ENCODE results near the gene KCNK16. TPM values are rescaled to one million over a fixed set of nuclear protein-coding genes. Genes with fewer than 3 reads are reported as not detected.

KCNK16 gene
- total and polyA plus RNA-seq, 2 of the 13 experiments (the other 11 are each of a cell fraction or from before 2014, with no cell fraction given) = not detected

DNA sequence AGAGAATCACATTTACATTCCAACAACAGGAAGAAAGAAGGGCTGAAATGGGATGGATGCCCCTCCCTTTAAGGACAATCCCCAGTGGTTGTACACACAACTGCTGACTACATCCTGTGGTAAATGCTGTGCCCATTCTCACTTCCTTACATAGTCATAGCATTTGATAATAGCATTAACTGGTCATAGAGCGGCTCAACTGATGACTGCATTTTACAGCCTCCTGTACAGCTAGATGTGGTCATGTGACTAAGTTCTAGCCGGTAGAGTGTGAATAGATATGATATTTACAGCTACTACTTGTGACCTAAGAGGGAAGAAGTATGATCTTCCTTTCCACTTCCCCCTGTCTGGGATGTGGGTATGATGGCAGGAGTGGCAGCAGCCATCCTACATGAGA lies 33.0 kb downstream of the KCNK16 start (continued):
- TF ChIP-seq, protein P1, sequence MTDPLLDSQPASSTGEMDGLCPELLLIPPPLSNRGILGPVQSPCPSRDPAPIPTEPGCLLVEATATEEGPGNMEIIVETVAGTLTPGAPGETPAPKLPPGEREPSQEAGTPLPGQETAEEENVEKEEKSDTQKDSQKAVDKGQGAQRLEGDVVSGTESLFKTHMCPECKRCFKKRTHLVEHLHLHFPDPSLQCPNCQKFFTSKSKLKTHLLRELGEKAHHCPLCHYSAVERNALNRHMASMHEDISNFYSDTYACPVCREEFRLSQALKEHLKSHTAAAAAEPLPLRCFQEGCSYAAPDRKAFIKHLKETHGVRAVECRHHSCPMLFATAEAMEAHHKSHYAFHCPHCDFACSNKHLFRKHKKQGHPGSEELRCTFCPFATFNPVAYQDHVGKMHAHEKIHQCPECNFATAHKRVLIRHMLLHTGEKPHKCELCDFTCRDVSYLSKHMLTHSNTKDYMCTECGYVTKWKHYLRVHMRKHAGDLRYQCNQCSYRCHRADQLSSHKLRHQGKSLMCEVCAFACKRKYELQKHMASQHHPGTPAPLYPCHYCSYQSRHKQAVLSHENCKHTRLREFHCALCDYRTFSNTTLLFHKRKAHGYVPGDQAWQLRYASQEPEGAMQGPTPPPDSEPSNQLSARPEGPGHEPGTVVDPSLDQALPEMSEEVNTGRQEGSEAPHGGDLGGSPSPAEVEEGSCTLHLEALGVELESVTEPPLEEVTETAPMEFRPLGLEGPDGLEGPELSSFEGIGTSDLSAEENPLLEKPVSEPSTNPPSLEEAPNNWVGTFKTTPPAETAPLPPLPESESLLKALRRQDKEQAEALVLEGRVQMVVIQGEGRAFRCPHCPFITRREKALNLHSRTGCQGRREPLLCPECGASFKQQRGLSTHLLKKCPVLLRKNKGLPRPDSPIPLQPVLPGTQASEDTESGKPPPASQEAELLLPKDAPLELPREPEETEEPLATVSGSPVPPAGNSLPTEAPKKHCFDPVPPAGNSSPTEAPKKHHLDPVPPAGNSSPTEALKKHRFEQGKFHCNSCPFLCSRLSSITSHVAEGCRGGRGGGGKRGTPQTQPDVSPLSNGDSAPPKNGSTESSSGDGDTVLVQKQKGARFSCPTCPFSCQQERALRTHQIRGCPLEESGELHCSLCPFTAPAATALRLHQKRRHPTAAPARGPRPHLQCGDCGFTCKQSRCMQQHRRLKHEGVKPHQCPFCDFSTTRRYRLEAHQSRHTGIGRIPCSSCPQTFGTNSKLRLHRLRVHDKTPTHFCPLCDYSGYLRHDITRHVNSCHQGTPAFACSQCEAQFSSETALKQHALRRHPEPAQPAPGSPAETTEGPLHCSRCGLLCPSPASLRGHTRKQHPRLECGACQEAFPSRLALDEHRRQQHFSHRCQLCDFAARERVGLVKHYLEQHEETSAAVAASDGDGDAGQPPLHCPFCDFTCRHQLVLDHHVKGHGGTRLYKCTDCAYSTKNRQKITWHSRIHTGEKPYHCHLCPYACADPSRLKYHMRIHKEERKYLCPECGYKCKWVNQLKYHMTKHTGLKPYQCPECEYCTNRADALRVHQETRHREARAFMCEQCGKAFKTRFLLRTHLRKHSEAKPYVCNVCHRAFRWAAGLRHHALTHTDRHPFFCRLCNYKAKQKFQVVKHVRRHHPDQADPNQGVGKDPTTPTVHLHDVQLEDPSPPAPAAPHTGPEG (CRISPR knock-in tag; IDR thresholded peaks at IDR 0.05) = no peak
- TF ChIP-seq ZNF780A (CRISPR knock-in tag; IDR thresholded peaks at IDR 0.05) (no peak), MNT (IDR thresholded peaks at IDR 0.05) (no peak), PHF8 (CRISPR knock-in tag; IDR thresholded peaks at IDR 0.05) (no peak)

GRCh38 chr6:39287601-39288000 lies 34.9 kb downstream of the KCNK16 start:
- H3K27ac ChIP-seq (ENCODE audit: extremely low read length, insufficient read depth, low read length) = no peak overlapping the region
- intact Hi-C loops (cut with micrococcal nuclease; ENCODE audit: unreplicated experiment) = no loop called here
- H3K9ac ChIP-seq (ENCODE audit: insufficient read depth, low read depth, low read length) = no peak overlapping the region
- CTCF ChIA-PET (ENCODE audit: low intra/inter-chr PET ratio, low total read pairs) = no interaction called here
- FAIRE-seq (no peak), ATAC-seq (no peak), DNase-seq (ENCODE audit: low spot score) (no peak)
- POLR2A ChIA-PET = interaction anchor here (0.7 kb wide), 1 partner anchor 24 kb away, joined by 3 read pairs; no protein-coding TSS in a partner anchor
- H3K36me3 ChIP-seq (replicated peaks in 1 of 2; ENCODE audit: control insufficient read depth in 1 of 2, insufficient read depth in 2 of 2, low read length in 2 of 2) = no peaks in the 10 kb centered on the region
- no peaks in the 10 kb centered on the region for H4K20me1 ChIP-seq (ENCODE audit: insufficient read depth, low read length)
- BruUV-seq (replicated peaks) = no TSS peak
- H3K4me2 ChIP-seq (ENCODE audit: low read depth, low read length) = no peak overlapping the region
- no peak overlapping the region for H3K4me3 ChIP-seq (replicated peaks in 1 of 3; ENCODE audit: insufficient read depth in 1 of 3, low read depth in 2 of 3, low read length in 3 of 3)
- H3K79me2 ChIP-seq (ENCODE audit: insufficient read depth, low read length) = no peaks in the 10 kb centered on the region
- H3K9me3 ChIP-seq (ENCODE audit: low read length) = no peaks in the 10 kb centered on the region
- H2AFZ ChIP-seq (ENCODE audit: low read length) = no peak overlapping the region
- H3K27me3 ChIP-seq (ENCODE audit: control insufficient read depth in 1 of 2, insufficient read depth in 2 of 2, low read length in 2 of 2) = no peaks in the 10 kb centered on the region; a peak in 1 of 5 replicates
- in situ Hi-C loops (cut with HindIII; ENCODE audit: extremely low pct_ligation_motif_present, low pct_unique_long_range_greater_than_20kb) = no loop called here
- no peak for TF ChIP-seq HBP1 (CRISPR knock-in tag; IDR thresholded peaks at IDR 0.05; ENCODE audit: low read depth)
- TF ChIP-seq ZC3H4 (CRISPR knock-in tag; IDR thresholded peaks at IDR 0.05; ENCODE audit: borderline replicate concordance) = no peak
- TF ChIP-seq GPN1 (CRISPR knock-in tag; IDR thresholded peaks at IDR 0.05; ENCODE audit: borderline replicate concordance) = no peak
- no peak for TF ChIP-seq TP53 (CRISPR knock-in tag; conservative IDR thresholded peaks at IDR 0.05)
- no peak for TF ChIP-seq CREB3 (CRISPR knock-in tag; IDR thresholded peaks at IDR 0.05)
- H3K4me1 ChIP-seq (ENCODE audit: insufficient read depth, low read length) = no peaks in the 10 kb centered on the region
- WGBS (ENCODE audit: low lambda C conversion rate) = 51% methylated on average over 3 of the region's 3 CpGs

All from HepG2 (cell line).